HuH-7 (cell line): ENCODE results near the gene FRMPD4.
"Not testable (repeated sequence)": the region's sequence is repeated elsewhere in the genome, so short reads cannot be mapped to it uniquely, and the experiment has no call there.

Experiments used
- DNase-seq: peaks from one replicate; pipeline ENCODE4 v3.0.0; 2011; ENCODE audit warnings: low spot score

Gene FRMPD4

DNA sequence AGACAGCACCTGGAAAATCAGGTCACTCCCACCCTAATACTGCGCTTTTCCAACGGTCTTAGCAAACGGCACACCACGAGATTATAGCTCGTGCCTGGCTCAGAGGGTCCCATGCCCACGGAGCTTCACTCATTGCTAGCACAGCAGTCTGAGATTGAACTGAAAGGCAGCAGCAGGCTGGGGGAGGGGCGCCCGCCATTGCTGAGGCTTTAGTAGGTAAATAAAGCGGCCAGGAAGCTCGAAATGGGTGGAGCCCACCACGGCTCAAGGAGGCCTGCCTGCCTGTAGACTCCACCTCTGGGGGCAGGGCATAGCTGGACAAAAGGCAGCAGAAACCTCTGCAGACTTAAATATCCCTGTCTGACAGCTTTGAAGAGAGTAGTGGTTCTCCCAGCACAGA lies 399.8 kb downstream of the FRMPD4 start:
- not testable (repeated sequence) for DNase-seq

DNA sequence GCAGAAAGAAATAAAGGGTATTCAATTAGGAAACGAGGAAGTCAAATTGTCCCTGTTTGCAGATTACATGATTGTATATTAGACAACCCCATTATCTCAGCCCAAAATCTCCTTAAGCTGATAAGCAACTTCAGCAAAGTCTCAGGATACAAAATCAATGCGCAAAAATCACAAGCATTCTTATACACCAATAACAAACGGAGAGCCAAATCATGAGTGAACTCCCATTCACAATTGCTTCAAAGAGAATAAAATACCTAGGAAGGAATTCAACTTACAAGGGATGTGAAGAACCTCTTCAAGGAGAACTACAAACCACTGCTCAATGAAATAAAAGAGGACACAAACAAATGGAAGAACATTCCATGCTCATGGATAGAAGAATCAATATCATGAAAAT lies 404.0 kb downstream of the FRMPD4 start:
- not testable (repeated sequence) for DNase-seq

DNA sequence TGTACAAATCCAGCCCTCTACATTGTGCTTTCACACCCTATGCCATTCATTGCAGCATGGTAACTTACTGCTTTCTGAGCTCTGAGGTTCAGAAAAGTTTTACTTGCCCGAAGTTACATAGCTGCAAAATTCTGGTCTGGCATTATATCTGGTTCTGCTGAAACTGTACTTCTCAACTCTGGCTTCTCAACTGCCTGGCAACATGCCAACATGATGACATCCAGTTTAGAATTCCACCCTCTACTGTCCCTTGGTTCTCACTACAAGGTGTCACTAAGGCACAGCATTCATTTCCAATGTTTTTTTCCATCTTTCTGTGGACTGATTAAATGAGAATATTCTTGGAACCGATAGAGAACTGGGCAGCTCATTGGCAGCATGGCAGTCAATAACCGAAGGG lies 410.1 kb downstream of the FRMPD4 start:
- DNase-seq, result no peak

DNA sequence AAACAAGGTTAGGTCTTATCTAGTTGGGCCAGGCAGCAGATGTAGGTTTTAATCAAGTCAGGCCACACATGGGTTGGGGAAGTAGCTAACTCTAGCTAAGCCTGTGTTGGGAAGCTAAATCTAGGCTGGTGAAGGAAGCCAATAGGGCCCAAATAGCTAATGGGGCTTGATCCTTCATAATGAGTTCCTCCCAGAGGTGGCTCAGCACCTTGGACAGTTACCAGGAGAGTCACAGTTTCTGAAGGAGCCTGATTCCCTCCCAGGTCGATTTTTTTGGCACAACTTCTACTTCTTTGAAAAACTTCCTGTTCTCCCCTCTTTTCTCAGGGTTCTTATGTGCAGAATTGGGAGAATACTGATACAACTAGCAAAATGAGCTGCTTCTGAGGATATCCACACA lies 410.5 kb downstream of the FRMPD4 start:
- peak; percentile 1 for DNase-seq

DNA sequence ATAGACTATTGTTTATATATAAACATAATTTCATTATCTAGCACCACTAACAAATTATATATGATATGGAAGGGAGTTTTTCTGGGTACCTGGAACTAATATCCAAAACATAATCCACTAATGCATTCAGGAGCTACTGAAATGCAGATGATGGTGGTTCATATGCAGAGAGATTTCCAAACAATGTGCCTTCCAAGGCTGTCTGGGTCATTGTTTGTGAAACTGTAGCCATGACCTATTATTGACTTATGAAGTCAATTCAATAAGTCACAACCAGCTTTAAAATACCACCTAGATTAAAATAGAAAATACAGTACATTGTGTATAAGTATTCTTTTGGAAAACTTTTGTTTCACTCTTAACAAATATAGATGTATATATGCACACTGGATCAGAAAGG lies 415.9 kb downstream of the FRMPD4 start:
- no peak for DNase-seq

DNA sequence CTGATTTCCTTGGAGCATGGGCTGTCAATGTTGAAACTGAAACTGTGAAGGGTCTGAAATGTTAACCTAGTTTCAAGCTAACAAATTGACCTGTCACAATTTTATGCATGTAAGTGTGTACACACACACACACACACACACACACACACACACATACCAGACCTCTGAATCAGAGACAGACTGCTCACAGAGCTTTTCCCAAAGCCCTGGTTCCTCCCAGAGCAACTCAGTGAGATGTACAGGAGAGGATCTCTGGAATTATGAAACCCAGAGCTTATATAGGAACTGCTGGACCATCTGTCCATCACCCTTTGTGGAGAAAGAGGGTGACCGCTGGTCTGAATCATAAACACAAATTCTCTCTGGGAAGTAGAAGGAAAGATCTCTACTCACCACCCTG lies 424.8 kb downstream of the FRMPD4 start:
- DNase-seq, result no peak

DNA sequence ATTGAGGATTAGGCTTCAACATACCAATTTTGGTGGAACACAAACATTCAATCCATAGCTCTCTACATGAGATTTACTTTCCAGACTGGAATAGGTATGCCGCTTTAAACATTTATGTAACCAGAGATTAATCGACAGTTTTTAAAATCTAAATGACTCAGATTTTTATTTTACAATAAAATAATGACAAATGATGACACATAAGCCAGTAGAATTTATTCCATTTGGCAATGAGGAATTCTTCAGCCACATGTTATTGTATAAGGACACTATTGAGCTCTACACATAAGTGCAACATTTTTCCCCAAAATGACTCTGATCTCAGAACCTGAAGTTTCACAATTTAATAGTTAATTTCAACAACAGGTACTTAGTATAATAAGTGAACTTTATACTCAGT lies 425.9 kb downstream of the FRMPD4 start:
- no peak for DNase-seq

DNA sequence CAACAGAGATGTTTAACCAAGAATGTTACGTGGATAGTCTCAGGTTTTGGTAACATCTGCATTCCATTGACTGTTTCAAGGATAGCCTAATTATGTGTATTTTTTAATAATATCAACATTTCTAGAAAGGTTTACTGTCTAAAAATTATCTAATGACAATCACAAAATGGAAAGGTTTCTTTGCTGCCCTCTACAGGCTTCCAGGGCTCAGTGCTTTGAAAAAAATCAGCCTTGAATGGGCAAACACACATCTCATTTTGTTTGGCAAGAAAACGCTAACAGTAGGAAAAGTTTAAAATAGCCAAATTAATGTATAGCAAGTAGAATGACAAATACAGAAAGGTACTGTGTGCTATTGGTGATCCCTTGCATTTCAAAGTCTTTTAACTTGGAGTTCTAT lies 429.6 kb downstream of the FRMPD4 start:
- no peak for DNase-seq

DNA sequence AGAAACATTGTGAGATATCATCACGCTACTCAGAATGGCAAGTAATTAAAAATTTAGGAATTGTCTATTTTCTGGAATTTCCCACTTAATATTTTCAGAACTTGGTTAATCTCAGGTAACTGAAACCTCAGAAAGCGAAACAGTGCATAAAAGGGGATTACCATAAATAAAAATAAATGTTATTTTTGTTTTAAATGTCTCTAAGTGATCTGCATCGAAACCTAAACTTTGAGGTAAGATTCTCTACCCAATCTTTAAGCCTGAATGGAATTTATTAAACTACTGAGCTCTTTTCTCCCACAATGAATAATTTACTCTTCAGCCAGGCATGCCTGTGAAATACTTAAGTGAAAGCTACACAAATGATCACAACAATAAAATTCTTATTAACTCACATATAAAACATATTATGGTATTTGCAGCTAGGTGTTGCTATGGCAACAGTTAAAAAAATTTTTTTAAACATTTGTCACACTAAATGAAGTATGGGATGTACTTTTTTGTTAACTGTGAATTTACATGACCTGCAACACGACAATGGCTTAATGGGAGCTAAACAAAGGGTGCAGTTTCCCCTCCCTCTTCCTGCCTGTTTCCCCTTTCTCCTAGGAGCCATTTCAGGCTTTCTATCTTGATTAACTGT lies 432.7 kb downstream of the FRMPD4 start:
- no peak for DNase-seq

DNA sequence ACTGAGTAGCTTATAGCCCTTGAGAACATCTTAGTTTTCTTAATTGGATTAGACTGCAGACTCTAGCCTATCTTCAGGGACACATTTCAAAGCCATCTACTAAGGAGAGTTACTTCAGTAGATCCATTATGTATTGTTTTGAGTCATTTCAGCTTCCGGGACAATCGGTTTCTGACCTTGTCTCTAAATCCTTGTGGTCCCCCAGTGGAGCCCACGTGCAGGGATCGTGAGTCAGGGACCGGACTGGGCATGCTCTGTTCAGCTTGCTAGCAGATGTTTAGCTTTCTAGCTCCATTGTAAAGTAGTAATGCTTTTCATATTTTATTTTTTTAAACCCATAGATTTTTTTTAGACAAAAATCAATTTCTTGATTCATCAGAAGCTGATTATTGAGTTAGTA lies 441.0 kb downstream of the FRMPD4 start:
- no peak for DNase-seq

DNA sequence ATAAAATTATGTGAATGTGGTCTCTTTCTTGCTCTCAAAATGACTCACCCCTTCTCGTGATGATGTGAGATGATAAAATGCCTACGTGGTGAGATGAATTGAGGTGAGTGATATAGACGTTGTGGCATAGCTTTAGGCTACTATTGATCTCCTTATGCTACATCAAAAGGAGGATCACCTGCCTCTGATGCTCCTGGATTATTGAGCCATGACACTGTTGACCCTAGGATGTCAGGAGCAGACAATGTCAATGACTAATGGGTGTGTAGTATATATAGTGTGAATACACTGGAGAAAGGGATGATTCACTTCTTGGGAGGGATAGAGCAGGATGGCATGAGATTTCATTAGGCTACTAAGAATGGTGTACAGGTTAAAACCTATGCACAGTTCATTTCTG lies 442.3 kb downstream of the FRMPD4 start:
- DNase-seq, result no peak

DNA sequence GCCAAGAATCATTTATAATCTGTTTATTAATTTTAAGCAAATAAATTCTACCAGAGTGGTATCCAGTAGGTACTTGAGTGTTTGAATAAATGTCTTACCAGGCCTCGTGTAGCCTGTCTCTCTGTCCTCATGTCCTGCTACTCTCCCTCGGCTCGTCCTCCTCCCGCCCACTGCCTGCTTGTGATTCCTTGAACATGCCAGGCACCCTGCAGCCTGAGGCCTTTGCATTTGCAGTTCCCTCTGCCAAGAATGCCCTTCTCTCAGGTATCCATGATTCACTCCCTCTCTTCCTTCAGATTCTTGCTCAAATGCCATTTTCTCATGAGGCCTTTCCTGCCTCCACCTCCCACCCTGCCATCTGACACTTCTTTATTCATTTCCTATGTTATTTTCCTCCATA lies 443.3 kb downstream of the FRMPD4 start:
- no peak for DNase-seq

DNA sequence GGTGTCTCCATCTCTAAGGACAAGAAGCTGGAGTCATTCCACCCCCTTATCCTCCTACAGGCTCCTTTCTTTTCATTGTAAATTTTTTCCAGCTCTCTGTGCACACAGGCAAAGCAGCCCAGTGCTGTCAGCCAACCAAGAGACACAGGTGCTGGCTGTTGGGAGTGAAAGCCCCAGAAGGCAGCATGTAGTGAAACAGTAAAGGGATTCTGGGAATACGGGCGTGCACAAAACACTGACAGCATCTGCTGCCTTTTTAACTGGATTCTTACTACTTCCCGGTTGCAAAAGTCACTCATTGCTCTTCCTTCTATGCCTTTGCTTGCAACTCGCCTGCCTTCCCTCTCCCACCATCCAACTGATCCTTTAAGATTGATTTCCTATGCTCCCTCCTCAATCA lies 444.4 kb downstream of the FRMPD4 start:
- DNase-seq, result no peak

DNA sequence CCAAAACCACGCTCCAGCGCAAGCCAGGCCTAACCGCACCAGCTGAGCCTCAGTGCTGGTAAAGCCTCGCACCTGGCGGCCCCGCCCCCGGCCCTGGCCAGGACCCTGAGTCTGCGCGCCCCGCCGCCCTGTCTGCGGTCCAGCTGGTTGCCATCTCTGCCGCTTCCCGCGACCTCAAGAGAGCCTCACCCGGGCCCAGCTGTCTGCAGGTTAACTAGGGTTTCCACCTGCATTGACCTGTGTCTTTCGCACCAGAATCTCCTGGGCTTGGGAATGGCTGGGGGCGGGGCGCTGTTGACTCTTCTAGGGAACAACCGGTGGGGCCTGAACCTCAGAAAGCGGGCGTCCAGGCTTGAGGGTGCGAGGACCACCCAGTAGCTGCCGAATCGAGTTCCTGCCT lies 445.3 kb downstream of the FRMPD4 start:
- DNase-seq, result no peak

DNA sequence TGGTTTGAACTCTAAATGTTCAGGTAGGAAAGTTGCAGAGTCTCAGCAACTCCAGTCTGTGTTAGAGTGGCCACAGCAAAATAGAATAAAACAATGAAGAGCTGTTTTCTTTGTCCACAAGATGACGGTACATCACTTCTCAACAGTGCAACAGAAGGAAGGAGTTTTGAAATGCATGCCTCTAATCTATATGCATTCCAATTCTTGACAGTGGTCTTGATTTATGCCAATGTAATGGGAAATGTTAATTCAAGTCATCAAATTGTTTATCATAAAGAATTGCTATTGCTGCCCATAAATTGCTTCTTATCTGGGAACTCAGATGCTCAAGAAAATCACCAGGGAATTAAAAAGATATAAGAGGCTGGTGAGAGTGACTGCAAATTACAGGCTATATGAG lies 457.4 kb downstream of the FRMPD4 start:
- DNase-seq, result no peak

DNA sequence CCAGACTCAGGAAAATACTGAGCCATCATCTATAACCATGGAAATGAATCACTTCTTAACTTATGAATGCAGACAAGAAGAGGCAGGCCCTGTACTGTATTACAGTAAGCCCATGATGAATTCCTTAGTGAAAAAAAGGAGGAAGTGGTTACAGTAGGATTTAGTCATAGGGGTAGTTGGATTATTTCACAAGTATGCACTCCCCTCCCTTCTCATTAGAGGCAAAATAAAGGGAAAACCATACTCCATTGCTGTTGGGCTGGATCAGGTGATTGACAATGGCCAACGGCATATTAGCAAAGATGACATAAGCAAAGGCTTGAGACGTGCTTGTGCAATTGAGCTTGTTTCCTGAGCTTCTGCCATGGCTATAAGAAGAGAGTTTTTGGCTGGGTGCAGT lies 471.8 kb downstream of the FRMPD4 start:
- no peak for DNase-seq

DNA sequence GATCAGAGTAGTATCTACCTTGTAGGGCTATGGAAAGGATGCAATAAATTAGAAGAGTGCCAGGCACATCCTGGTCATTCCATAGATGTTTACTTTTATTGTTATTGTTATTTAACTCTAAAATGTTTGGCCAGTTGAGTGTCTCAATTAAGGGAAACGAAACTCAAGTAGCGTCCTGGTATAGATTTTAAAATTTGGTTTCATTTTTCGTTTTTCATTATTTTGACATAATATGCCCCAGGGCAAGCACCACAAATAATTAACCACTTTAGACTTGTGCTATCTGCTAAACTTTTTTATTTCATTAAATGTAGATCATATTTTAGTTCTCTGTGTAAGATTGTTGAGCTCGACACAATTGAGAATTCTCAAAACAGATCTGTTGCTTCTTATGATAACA lies 473.2 kb downstream of the FRMPD4 start:
- DNase-seq, result no peak

DNA sequence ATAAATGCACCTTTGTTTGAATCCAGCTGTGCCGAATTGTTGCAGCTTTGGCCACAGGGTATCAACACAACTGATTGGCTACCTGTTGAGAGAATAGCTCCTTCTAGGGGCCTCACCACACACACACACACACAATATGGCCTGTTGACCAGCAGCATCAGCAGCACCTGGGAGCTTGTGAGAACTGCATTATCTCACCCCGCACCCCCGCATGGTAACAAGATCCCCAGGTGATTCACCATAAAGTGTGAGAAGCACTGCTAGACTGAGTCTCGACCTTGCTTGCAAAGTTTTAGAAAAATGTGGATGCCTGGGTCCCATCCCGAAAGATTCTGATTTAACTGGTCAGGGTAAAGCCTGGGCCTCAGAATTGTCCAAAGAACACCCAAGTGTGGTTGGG lies 476.0 kb downstream of the FRMPD4 start:
- DNase-seq, result no peak

DNA sequence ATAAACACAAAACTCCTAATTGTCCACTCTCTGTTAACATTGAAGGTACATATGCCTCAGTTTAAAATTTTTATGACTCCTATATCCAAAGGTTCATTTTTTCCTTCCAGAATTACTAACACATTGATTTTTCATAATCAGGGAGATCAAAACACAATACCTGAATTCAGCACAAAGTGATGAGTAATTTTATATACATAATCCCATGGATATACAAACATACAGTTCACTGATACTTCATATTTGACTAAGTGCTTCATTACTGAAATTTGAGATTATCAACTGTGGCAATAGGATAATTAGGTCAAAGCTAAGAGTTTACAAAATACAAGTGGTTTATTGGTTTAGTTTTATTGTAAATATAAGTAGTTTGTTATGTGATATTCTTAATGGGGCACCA lies 476.8 kb downstream of the FRMPD4 start:
- DNase-seq, result no peak

DNA sequence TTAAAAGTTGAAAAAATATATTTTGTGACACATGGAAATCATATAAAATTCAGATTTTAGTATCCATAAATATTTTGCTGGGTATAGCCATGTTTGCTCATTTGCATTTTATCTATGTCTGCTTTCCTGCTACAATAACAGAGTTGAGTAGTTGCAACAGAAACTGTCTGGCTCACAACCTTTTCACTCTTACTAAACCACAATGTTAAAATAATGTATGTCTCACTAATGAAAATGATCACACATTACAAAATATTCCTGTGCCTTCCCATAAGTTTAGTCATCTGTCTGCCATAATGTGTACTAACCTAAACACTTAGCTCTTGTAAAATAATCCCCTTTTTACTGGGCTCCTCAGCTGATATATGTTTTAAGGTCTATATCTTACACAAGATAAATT lies 479.0 kb downstream of the FRMPD4 start:
- DNase-seq, result no peak

DNA sequence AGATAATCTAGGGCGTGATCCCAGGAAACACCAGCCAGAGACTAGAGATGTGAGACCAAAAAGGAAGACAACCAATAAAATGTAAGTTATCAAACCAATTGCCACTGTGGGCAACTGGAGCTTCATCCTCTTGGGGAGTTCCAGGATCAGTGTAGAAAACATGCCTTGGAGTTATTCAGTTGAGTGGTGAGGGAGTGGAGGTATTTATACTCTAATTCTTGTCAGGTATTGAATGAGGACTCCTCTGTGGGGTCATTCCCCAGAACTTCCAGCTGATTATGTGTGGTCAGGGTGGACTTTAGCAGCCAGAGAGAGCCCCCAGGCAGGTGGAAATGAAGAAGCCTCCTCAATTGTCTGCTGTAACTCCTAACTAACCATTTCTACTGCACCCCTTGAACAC lies 509.0 kb downstream of the FRMPD4 start:
- DNase-seq, result no peak

DNA sequence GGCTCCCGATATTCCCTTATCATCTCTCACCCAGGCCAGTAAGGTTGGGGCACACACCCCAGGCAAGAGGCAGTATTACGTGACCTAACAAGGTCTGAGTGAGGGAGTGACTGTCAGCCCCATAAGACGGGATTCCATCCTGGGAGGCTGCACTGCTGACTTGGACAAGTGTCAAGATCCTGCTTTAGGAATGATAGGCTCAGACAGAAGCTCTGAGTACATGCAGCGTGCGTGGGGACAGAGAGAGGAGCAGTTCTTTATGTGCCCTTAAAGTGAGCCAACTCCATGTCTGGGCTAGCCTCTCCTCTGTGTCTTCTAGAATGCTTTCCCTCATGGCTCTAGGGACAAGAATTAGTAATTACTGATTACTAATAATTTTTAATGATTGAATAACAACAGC lies 510.7 kb downstream of the FRMPD4 start:
- no peak for DNase-seq

DNA sequence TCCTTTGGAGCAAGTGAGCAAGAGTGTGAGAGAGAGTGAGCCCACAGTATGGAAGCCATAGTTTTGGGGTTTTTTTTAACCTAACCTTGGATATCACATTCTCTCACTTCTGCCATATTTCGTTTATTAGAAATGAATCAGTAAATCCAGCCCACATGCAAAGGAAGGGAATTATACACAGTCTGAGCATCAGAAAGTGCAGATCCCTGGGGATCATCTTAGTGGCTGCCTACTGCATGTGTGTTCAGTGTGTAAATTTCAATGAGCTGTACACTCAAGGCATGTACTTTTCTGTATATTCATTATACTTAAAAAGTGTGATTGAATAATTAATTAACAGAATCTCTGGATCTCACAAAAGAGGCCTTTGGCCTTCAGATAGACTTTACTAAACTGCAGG lies 519.2 kb downstream of the FRMPD4 start:
- no peak for DNase-seq

DNA sequence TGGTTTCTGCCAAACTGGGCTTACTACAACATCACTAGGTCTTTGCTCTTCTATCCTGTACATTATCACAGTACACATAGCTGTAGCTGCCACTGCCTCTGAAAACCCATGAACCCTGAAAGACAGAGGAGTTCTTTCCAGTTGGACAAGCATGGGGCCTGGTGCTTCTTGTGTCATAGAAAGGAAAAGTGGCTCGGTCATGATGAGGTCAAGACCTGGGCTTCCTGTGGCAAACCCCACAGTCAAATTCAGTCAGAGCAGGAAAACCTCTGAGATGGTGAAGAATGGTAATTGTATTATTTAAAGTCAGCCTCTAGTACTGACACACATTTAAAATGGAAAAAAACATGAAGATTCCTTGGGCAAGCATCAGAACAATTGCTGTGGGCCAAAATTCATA lies 519.6 kb downstream of the FRMPD4 start:
- DNase-seq, result no peak

DNA sequence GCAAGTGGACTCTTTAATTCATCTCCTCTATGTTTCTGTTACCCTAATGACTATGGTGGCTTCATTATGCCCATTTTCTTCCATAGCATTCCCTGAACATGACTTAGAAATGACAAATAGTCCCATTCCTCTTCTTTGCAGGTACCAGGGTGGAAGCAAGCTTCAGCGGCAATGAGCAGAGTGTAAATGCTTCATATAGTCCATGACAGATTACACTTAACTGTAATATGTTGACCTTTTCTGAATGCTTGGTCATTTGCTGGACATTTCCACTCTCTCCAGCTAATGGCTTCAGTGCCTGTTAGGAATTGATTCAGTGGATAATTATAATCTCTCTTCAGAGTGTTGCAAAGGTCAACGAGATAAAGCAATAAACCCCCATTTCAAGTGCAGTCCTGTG lies 523.2 kb downstream of the FRMPD4 start:
- no peak for DNase-seq
